GM19468 (cell line): ENCODE measurements around the gene EFNB1.

Experiments
- ATAC-seq: cut with Tn5 transposase; IDR thresholded peaks from one replicate; pipeline ENCODE4 v1.9.1; 2021; ENCODE audit warnings: mild to moderate bottlenecking, moderate library complexity, moderate number of reproducible peaks; ENCODE audit not compliant: unreplicated experiment; ENCODE audit errors: extremely low read depth

The EFNB1 gene

GRCh38 chrX:68841251-68842049 lies 12.6 kb downstream of the EFNB1 start:
- ATAC-seq = no peak

- ATAC-seq = no peak
Measured at GRCh38 chrX:68842351-68842750, 13.5 kb downstream of the EFNB1 start.

GRCh38 chrX:68842781-68843581 lies 14.2 kb downstream of the EFNB1 start:
- no peak for ATAC-seq

- ATAC-seq = no peak
Measured at GRCh38 chrX:68843992-68844391, 15.2 kb downstream of the EFNB1 start.

- ATAC-seq = no peak
Measured at GRCh38 chrX:68844581-68844980, 15.8 kb downstream of the EFNB1 start.

GRCh38 chrX:68846536-68846935 lies 17.7 kb downstream of the EFNB1 start:
- ATAC-seq = no peak

GRCh38 chrX:68847172-68847571 lies 18.4 kb downstream of the EFNB1 start:
- no peak for ATAC-seq

GRCh38 chrX:68848189-68848940 lies 19.5 kb downstream of the EFNB1 start:
- ATAC-seq = no peak

GRCh38 chrX:68851082-68851481 lies 22.3 kb downstream of the EFNB1 start:
- ATAC-seq = no peak

GRCh38 chrX:68852046-68852445 lies 23.2 kb downstream of the EFNB1 start:
- ATAC-seq = no peak

- no peak for ATAC-seq
Measured at GRCh38 chrX:68853665-68854251, 24.9 kb downstream of the EFNB1 start.

- no peak for ATAC-seq
Measured at GRCh38 chrX:68865300-68865699, 36.5 kb downstream of the EFNB1 start.

- ATAC-seq = no peak
Measured at GRCh38 chrX:68865926-68866325, 37.1 kb downstream of the EFNB1 start.

GRCh38 chrX:68867458-68868112 lies 38.8 kb downstream of the EFNB1 start:
- ATAC-seq = no peak

GRCh38 chrX:68868316-68868715 lies 39.5 kb downstream of the EFNB1 start:
- no peak for ATAC-seq

- no peak for ATAC-seq
Measured at GRCh38 chrX:68868902-68869800, 40.3 kb downstream of the EFNB1 start.

- no peak for ATAC-seq
Measured at GRCh38 chrX:68870357-68870756, 41.5 kb downstream of the EFNB1 start.

GRCh38 chrX:68872171-68872570 lies 43.4 kb downstream of the EFNB1 start:
- ATAC-seq = no peak

GRCh38 chrX:68874076-68874475 lies 45.3 kb downstream of the EFNB1 start:
- ATAC-seq = no peak
